Stomach (tissue), 4 donors: ENCODE results near the gene GFY.

Source experiments
- CTCF ChIP-seq, 7 experiments: fragments of 450-650 bp in 4 of 7; fragments of 200-600 bp in 3 of 7; sonication (generic) in 3 of 7; IDR thresholded peaks; one replicate each; pipeline ENCODE4 v1.5.1; 2016 to 2019; ENCODE audit warnings: antibody characterized with exemption in 7 of 7, control low read depth in 2 of 7, mild to moderate bottlenecking in 1 of 7
- EP300 ChIP-seq: sonication (generic); formaldehyde crosslinking; IDR thresholded peaks from one replicate; pipeline ENCODE4 v1.6.1; 2017; ENCODE audit warnings: antibody characterized with exemption

GRCh38 chr19:49442354-49442753 is 17.2 kb downstream of the GFY start:
- no peak for TF ChIP-seq EP300
- TF ChIP-seq CTCF (IDR thresholded peaks at IDR 0.05) = no peak
